ENCODE results near the gene SNCAIP. TPM values are rescaled to one million over a fixed set of nuclear protein-coding genes. Genes with fewer than 3 reads are reported as not detected.

Gene SNCAIP
- total RNA-seq, 1 donor from 2014 or later, result 1.7 TPM

DNA sequence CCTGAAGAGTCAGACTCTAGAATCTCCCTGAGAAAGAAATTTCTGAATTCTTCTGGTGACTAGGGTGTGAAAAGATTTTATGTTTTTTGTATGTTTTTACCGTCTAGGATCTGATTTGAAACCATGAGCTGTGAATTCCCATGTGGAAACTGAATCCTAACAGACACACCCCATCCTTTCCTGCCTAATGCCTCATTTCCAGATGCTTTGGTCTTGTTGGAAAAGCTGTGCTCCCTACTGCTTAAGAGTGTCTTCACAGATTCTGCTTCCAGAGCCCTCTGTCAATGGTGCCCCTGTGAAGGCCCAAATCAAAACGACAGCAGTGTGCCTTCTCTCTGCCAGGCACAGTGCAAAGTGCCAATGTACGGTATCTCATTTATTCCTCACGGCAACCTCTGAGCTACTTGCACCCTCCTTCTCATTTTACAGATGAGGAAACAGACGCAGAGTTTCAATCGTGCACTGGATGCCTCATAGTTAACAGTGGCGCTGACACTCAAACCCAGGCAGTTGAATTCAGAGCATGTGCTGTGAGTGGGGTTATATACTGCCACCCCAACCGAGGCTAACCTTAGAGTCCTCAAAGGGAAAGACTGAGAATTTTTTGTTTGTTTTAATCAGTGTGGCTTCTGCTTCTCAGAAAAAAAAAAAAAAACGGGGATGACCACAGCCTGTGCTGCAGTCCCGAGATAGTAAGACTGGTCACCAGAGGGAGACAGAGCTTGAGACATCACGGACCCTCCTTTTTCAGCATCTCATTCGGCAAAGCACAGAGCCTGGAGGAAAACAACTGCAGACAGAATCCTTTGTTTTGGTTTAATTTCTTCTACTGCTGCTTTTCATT, 188.4 kb downstream of the SNCAIP start:
- DNase-seq (ENCODE audit: low read depth), result peak; percentile 42

DNA sequence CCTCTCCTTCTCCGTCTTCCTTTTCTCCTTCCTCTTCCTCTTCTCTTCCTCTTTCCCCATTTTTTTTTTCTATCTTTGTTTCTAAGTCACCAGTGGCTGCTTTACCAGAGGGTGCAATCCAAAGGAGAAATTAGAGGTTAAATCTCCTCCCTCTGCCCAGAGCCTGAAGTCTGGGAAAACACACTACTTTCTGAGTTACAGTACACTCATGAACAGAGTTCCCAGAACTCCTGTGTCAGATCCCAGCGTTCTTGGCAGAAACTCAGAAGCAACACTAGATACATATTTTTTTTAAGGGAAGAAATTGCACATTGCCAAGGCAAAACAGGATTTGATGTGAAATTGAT, 189.0 kb downstream of the SNCAIP start:
- DNase-seq (ENCODE audit: low read depth), result no peak

DNA sequence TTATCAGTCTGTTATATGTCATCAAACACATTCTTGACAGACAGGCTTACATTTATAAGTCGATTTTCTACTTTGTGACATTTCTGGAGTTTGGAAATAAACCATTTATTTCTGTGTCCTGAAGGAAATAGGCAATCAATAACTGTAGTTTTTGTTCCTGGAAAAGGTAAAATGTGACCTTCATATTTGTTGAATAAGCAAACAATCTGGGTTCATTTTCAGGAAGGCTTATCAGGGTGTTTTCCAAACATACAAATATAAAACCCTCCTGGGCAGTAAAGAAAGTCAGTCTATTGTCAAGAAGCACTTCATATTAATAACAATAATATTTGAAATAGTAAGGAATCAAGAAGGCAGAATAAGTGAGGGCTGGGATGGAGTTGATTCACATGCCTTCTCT, 195.0 kb downstream of the SNCAIP start:
- no peak for DNase-seq (ENCODE audit: low read depth)

DNA sequence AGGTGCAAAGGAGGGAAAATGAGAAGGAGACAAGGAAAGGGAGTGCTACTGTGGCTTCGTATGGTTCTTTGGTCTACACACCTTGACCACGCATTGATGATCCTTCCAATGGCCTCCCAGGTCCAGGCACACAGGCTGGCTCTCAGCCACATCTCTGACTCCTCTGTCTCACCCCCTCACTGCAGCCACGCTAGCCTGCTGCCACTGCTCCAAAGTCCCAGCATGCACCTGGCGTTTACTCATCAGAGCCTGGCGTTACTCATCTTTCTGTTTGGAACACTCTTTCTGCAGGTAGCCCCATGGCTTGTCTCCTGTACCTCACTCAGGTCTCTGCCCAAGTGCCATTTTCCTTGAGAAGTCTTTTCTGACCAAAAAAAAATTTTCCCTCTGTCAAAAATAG, 195.5 kb downstream of the SNCAIP start:
- no peak for DNase-seq (ENCODE audit: low read depth)

DNA sequence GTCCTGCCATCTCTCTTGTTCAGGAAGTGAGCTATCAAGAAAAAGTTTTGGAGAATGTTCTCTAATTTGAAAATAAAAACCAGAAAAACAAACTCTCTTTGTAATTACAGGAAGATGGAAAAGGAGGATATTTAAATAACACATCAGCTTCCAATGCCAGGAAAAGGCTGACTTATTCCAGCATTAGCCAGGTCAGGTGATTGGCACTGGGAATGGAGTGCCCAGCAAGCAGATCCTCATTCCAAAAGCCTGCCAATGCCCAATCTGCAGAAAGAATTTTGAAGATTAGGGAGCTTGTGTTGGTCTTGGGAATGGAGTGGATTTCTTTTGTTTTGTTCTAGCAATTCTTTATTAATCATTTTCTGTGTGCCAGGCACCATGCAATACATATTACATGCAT, 196.6 kb downstream of the SNCAIP start:
- DNase-seq (ENCODE audit: low read depth), result no peak

Other genes with a start within 250 kb of the SNCAIP start
- gene LOX, start 234.0 kb upstream of the SNCAIP start, total RNA-seq, result 38.7 and 166 TPM in 2 replicates
- 0.17 and 0.50 TPM in 2 replicates for gene ZNF474, start 182.7 kb upstream of the SNCAIP start, total RNA-seq

Measured in renal cortical epithelial cell (primary cell).